T-cell (primary cell): ENCODE data around the gene ADGRE3. TPM values are rescaled to one million over a fixed set of nuclear protein-coding genes. Genes with fewer than 3 reads are reported as not detected.

ENCODE experiments used
- ATAC-seq, 4 experiments: fragments of 200-7000 bp in 3 of 4; fragments of 150-1000 bp in 1 of 4; cut with Tn5 transposase; replicated peaks in 1 of 4; 1 replicate in 3 of 4; 2 replicates in 1 of 4; pipeline ENCODE4 v1.10.0; 2021; ENCODE audit warnings: moderate library complexity in 3 of 4, mild to moderate bottlenecking in 2 of 4, moderate number of reproducible peaks in 1 of 4
- CTCF ChIA-PET, 2 donors: fragments of 300-600 bp; sonication (Branson Sonifier 250); formaldehyde crosslinking; loops; one replicate each; lab custom pipeline; 2022; ENCODE audit warnings: antibody characterized with exemption in 2 of 2; lab: Charles Lee
- POLR2A ChIA-PET, 2 donors: fragments of 300-600 bp; sonication (Branson Sonifier 250); formaldehyde crosslinking; loops; one replicate each; lab custom pipeline; 2022; ENCODE audit warnings: antibody characterized with exemption in 2 of 2; lab: Charles Lee
- DNase-seq, 35 experiments: peaks; one replicate each; pipeline versions ENCODE4 v3.0.0 to v3.0.0-alpha.2; 2013 to 2023
- H3K27ac ChIP-seq: one replicate; pipeline ENCODE4 v1.5.1; 2013; ENCODE audit warnings: low read length
- H3K27me3 ChIP-seq, 2 experiments: replicated peaks in 1 of 2; 1 replicate in 1 of 2; 2 replicates in 1 of 2; pipeline versions ENCODE4 v1.6.1 to v1.7.0; 2013; ENCODE audit warnings: low read length in 1 of 2, mixed read lengths in 1 of 2; ENCODE audit not compliant: control insufficient read depth in 2 of 2, insufficient read depth in 2 of 2; ENCODE audit errors: extremely low read depth in 1 of 2
- H3K36me3 ChIP-seq, 2 donors: 1 replicate in 1 of 2; 2 replicates in 1 of 2; pipeline versions ENCODE4 v1.6.1 to v1.7.0; 2013; ENCODE audit warnings: low read length in 1 of 2; ENCODE audit not compliant: control insufficient read depth in 2 of 2, insufficient read depth in 1 of 2; ENCODE audit errors: extremely low read depth in 1 of 2
- H3K4me1 ChIP-seq, 2 experiments: 1 replicate in 1 of 2; 2 replicates in 1 of 2; pipeline versions ENCODE4 v1.6.1 to v1.7.0; 2013; ENCODE audit warnings: low read length in 2 of 2, mixed read lengths in 1 of 2; ENCODE audit not compliant: insufficient read depth in 2 of 2, control insufficient read depth in 1 of 2; ENCODE audit errors: extremely low read depth in 1 of 2
- H3K4me3 ChIP-seq, 2 donors: 1 replicate in 1 of 2; 2 replicates in 1 of 2; pipeline versions ENCODE4 v1.5.1 to v1.7.0; 2013; ENCODE audit warnings: mild to moderate bottlenecking in 2 of 2, low read length in 1 of 2, moderate library complexity in 1 of 2; ENCODE audit not compliant: control insufficient read depth in 1 of 2; ENCODE audit errors: extremely low read depth in 1 of 2
- H3K9me3 ChIP-seq: 2 replicates; pipeline ENCODE4 v1.7.0; 2013
- H3K27ac Mint-ChIP-seq, 2 donors: one replicate each; pipeline ENCODE4 v1.8.0; 2020 to 2021; ENCODE audit warnings: mild to moderate bottlenecking in 2 of 2, mixed read lengths in 2 of 2
- H3K27me3 Mint-ChIP-seq, 2 donors: one replicate each; pipeline ENCODE4 v1.8.0; 2021 to 2022; ENCODE audit warnings: mixed read lengths in 2 of 2
- H3K36me3 Mint-ChIP-seq: one replicate; pipeline ENCODE4 v1.8.0; 2021; ENCODE audit warnings: mixed read lengths
- H3K4me1 Mint-ChIP-seq, 3 donors: one replicate each; pipeline ENCODE4 v1.8.0; 2020 to 2022; ENCODE audit warnings: mixed read lengths in 3 of 3, mild to moderate bottlenecking in 1 of 3
- H3K4me3 Mint-ChIP-seq, 3 donors: one replicate each; pipeline ENCODE4 v1.8.0; 2020 to 2022; ENCODE audit warnings: mild to moderate bottlenecking in 3 of 3, mixed read lengths in 3 of 3, moderate library complexity in 3 of 3
- H3K9me3 Mint-ChIP-seq, 3 donors: one replicate each; pipeline ENCODE4 v1.8.0; 2020 to 2022; ENCODE audit warnings: mixed read lengths in 3 of 3
- WGBS: methylation state at CpG from one replicate; pipeline ENCODE4 v1.1.5; 2013; ENCODE audit warnings: missing lambda C conversion rate; ENCODE audit not compliant: insufficient coverage; 5-methylcytosine and 5-hydroxymethylcytosine counted together
- total RNA-seq, 35 experiments: library from RNA in 6 of 35; stranded (reverse) in 6 of 35; fragments of 120-200 nt in 1 of 35; gene quantifications; one replicate each; pipeline versions ENCODE4 v1.2.1 to v1.2.4 and lab custom pipeline; 2013 to 2026

ADGRE3 gene
- total RNA-seq, 5 donors from 2014 or later (not counting 1 experiment from before 2014, with no cell fraction given): not detected

GRCh38 chr19:14673088-14673487, 1.6 kb downstream of the ADGRE3 start:
- Histone ChIP-seq H3K4me3 (no peak overlapping the region), H3K4me1 (peaks cover 0 to 11% of the 10 kb centered on the region in 2 experiments), H3K9me3 (no peaks in the 10 kb centered on the region), H3K27me3 (peaks cover 0 to 13% of the 10 kb centered on the region in 2 experiments), H3K27ac (peak overlapping the region; percentile 55), H3K36me3 (no peaks in the 10 kb centered on the region)
- DNase-seq: no peak
- H3K4me3 Mint-ChIP-seq: no peak overlapping the region
- ChIA-PET CTCF (interaction anchor here in 1 of 2 donors (0.6 to 1.1 kb wide), 4 partner anchors 10 to 537 kb away, joined by 3 to 4 read pairs (median 4); no protein-coding TSS in a partner anchor), POLR2A (no interaction called here)
- no peaks in the 10 kb centered on the region for H3K36me3 Mint-ChIP-seq
- H3K27me3 Mint-ChIP-seq: peaks cover 14 to 37% of the 10 kb centered on the region in 2 donors
- H3K9me3 Mint-ChIP-seq: peaks cover 0 to 7% (median 4%) of the 10 kb centered on the region in 3 donors
- WGBS: 100% methylated on average over 1 of the region's 1 CpG
- H3K4me1 Mint-ChIP-seq: peaks cover 0 to 29% (median 5%) of the 10 kb centered on the region in 3 donors
- no peak for ATAC-seq
- peak overlapping the region; percentile 23 to 66 for H3K27ac Mint-ChIP-seq

- no peak overlapping the region for H3K4me3 Mint-ChIP-seq
- H3K36me3 ChIP-seq: no peaks in the 10 kb centered on the region
- H3K9me3 Mint-ChIP-seq: peaks cover 0 to 7% (median 4%) of the 10 kb centered on the region in 3 donors
- ATAC-seq (peak in 2 of 4 experiments; percentile 60 to 81), DNase-seq (peak in 5 of 35 experiments; percentile 1 to 37 (median 8))
- peak overlapping the region; percentile 23 to 66 for H3K27ac Mint-ChIP-seq
- peaks cover 0 to 34% (median 9%) of the 10 kb centered on the region in 3 donors for H3K4me1 Mint-ChIP-seq
- H3K27me3 Mint-ChIP-seq: peaks cover 14 to 37% of the 10 kb centered on the region in 2 donors
- H3K9me3 ChIP-seq: no peaks in the 10 kb centered on the region
- no peaks in the 10 kb centered on the region for H3K36me3 Mint-ChIP-seq
- CTCF ChIA-PET: interaction anchor here in 1 of 2 donors (0.6 to 1.5 kb wide), 5 partner anchors 11 to 537 kb away, joined by 3 to 5 read pairs (median 4); no protein-coding TSS in a partner anchor
- no CpG with 5 or more reads among the region's 3 CpGs for WGBS
- peak overlapping the region; percentile 65 for H3K27ac ChIP-seq
- no peak overlapping the region for H3K4me3 ChIP-seq
- peaks cover 0 to 10% of the 10 kb centered on the region in 2 experiments for H3K27me3 ChIP-seq
- H3K4me1 ChIP-seq: peaks cover 0 to 15% of the 10 kb centered on the region in 2 experiments
- POLR2A ChIA-PET: no interaction called here
Observed at GRCh38 chr19:14672188-14672872, 2.3 kb downstream of the ADGRE3 start.

GRCh38 chr19:14670408-14670807, 4.2 kb downstream of the ADGRE3 start:
- Mint-ChIP-seq H3K9me3 (peaks cover 0 to 7% (median 4%) of the 10 kb centered on the region in 3 donors), H3K4me1 (peaks cover 0 to 34% (median 9%) of the 10 kb centered on the region in 3 donors), H3K4me3 (no peak overlapping the region), H3K27me3 (peaks cover 14 to 40% of the 10 kb centered on the region in 2 donors), H3K27ac (no peak overlapping the region), H3K36me3 (no peaks in the 10 kb centered on the region)
- 100% methylated on average over 1 of the region's 2 CpGs for WGBS
- Histone ChIP-seq H3K9me3 (no peaks in the 10 kb centered on the region), H3K4me3 (no peak overlapping the region), H3K27me3 (peaks cover 0 to 5% of the 10 kb centered on the region in 2 experiments), H3K36me3 (no peaks in the 10 kb centered on the region), H3K4me1 (peaks cover 0 to 15% of the 10 kb centered on the region in 2 experiments), H3K27ac (peak overlapping the region; percentile 33)
- DNase-seq: no peak
- no peak for ATAC-seq
- ChIA-PET CTCF (no interaction called here), POLR2A (no interaction called here)

- Histone ChIP-seq H3K4me1 (peaks cover 0 to 13% of the 10 kb centered on the region in 2 experiments), H3K4me3 (no peak overlapping the region), H3K36me3 (no peaks in the 10 kb centered on the region), H3K9me3 (no peaks in the 10 kb centered on the region), H3K27ac (no peak overlapping the region), H3K27me3 (peaks cover 0 to 2% of the 10 kb centered on the region in 2 experiments)
- CTCF ChIA-PET: no interaction called here
- H3K4me1 Mint-ChIP-seq: peaks cover 0 to 33% (median 9%) of the 10 kb centered on the region in 3 donors
- peaks cover 0 to 7% (median 4%) of the 10 kb centered on the region in 3 donors for H3K9me3 Mint-ChIP-seq
- no peak for DNase-seq
- ATAC-seq: no peak
- peaks cover 14 to 39% of the 10 kb centered on the region in 2 donors for H3K27me3 Mint-ChIP-seq
- no peak overlapping the region for H3K4me3 Mint-ChIP-seq
- H3K27ac Mint-ChIP-seq: no peak overlapping the region
- H3K36me3 Mint-ChIP-seq: no peaks in the 10 kb centered on the region
- POLR2A ChIA-PET: no interaction called here
- 94% methylated on average over 2 of the region's 3 CpGs for WGBS
Observed at GRCh38 chr19:14669940-14670339, 4.7 kb downstream of the ADGRE3 start.

GRCh38 chr19:14661372-14661924, 13.2 kb downstream of the ADGRE3 start:
- peaks cover 11% of the 10 kb centered on the region in 2 donors for H3K27me3 Mint-ChIP-seq
- ChIA-PET CTCF (no interaction called here), POLR2A (no interaction called here)
- H3K4me3 Mint-ChIP-seq: no peak overlapping the region
- ATAC-seq (no peak), DNase-seq (no peak)
- no peaks in the 10 kb centered on the region for H3K9me3 ChIP-seq
- H3K9me3 Mint-ChIP-seq: no peaks in the 10 kb centered on the region
- no peaks in the 10 kb centered on the region for H3K36me3 Mint-ChIP-seq
- no peak overlapping the region for H3K27ac ChIP-seq
- H3K27me3 ChIP-seq: peaks cover 0 to 7% of the 10 kb centered on the region in 2 experiments
- H3K4me3 ChIP-seq: no peak overlapping the region
- H3K4me1 Mint-ChIP-seq: peaks cover 0 to 2% (median 0%) of the 10 kb centered on the region in 3 donors
- no peak overlapping the region for H3K27ac Mint-ChIP-seq
- WGBS: 34% methylated on average over 6 of the region's 12 CpGs
- no peaks in the 10 kb centered on the region for H3K36me3 ChIP-seq
- no peaks in the 10 kb centered on the region for H3K4me1 ChIP-seq

GRCh38 chr19:14659874-14660489, 14.7 kb downstream of the ADGRE3 start:
- ChIA-PET CTCF (no interaction called here), POLR2A (no interaction called here)
- DNase-seq: no peak
- H3K9me3 ChIP-seq: no peaks in the 10 kb centered on the region
- no peak overlapping the region for H3K27ac ChIP-seq
- peaks cover 14 to 19% of the 10 kb centered on the region in 2 donors for H3K27me3 Mint-ChIP-seq
- H3K4me1 ChIP-seq: no peaks in the 10 kb centered on the region
- no peak overlapping the region for H3K4me3 Mint-ChIP-seq
- H3K4me3 ChIP-seq: no peak overlapping the region
- peaks cover 0 to 15% of the 10 kb centered on the region in 2 experiments for H3K27me3 ChIP-seq
- no peak for ATAC-seq
- no peaks in the 10 kb centered on the region for H3K36me3 ChIP-seq
- no CpG with 5 or more reads among the region's 6 CpGs for WGBS
- H3K36me3 Mint-ChIP-seq: no peaks in the 10 kb centered on the region
- peaks cover 0 to 2% (median 0%) of the 10 kb centered on the region in 3 donors for H3K4me1 Mint-ChIP-seq
- no peak overlapping the region for H3K27ac Mint-ChIP-seq
- H3K9me3 Mint-ChIP-seq: no peaks in the 10 kb centered on the region
